PC-9 (cell line): Measurements from ENCODE around the gene CDH11.

Source experiments
- CTCF ChIP-seq: fragments of 200-600 bp; sonication (generic); conservative IDR thresholded peaks from 2 replicates; pipeline ENCODE4 v1.6.1; 2017; ENCODE audit warnings: mixed run types, antibody characterized with exemption, mild to moderate bottlenecking, moderate library complexity
- EZH2 ChIP-seq: fragments of 200-600 bp; sonication (generic); IDR thresholded peaks from 2 replicates; pipeline ENCODE4 v1.8.0; 2017; ENCODE audit warnings: antibody characterized with exemption, low read depth

- TF ChIP-seq CTCF (no peak), EZH2 (no peak)
Observed at GRCh38 chr16:64948056-64948455, 173.8 kb downstream of the CDH11 start.
